Measurements from ENCODE around the gene ONECUT1.

ONECUT1 gene

DNA sequence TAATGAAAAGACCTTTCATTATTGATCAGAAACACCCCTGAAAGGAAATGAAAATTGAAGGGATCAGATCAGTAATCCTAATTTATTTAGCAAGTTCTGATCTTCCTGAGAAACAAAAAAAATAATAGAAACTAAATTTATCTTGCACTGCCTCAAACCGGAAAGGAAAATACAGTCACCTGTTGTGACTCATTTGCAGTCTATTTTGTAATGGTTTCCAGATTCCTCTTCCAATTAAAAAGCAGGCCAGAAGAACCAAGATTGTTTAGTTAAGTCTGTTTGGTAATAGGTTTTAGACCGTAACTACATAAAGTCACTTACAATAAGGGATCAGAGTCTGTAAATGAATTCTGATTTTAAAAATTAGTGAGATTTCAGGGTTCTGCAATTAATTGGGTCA lies 61.2 kb downstream of the ONECUT1 start:
- no peak for TF ChIP-seq FOXP2 (optimal IDR thresholded peaks at IDR 0.05; ENCODE audit: control extremely low read depth, extremely low read length, insufficient read depth)
- no peak for TF ChIP-seq POLR2AphosphoS5 (IDR thresholded peaks at IDR 0.05; ENCODE audit: borderline replicate concordance, low read depth, low read length)
- no peak for TF ChIP-seq EZH2 (IDR thresholded peaks at IDR 0.05)
- Histone ChIP-seq H3K9me3 (ENCODE audit: low read depth, low read length) (no peaks in the 10 kb centered on the region), H3K36me3 (ENCODE audit: insufficient read depth, low read length) (no peaks in the 10 kb centered on the region), H3K9ac (ENCODE audit: insufficient read length) (peak overlapping the region; percentile 7), H3K4me3 (no peak overlapping the region), H3K27ac (no peak overlapping the region)
- DNase-seq (ENCODE audit: low read depth, low spot score) = no peak

GRCh38 chr15:52727815-52728214 lies 62.3 kb downstream of the ONECUT1 start:
- H3K27ac ChIP-seq = no peak overlapping the region

GRCh38 chr15:52726195-52726594 lies 63.9 kb downstream of the ONECUT1 start:
- Histone ChIP-seq H3K9me3 (ENCODE audit: low read depth, low read length) (no peaks in the 10 kb centered on the region), H3K36me3 (ENCODE audit: insufficient read depth, low read length) (no peaks in the 10 kb centered on the region), H3K27ac (no peak overlapping the region), H3K9ac (ENCODE audit: insufficient read length) (no peak overlapping the region), H3K4me3 (no peak overlapping the region)
- DNase-seq (ENCODE audit: low read depth, low spot score) = no peak
- TF ChIP-seq POLR2AphosphoS5 (IDR thresholded peaks at IDR 0.05; ENCODE audit: borderline replicate concordance, low read depth, low read length) = no peak
- TF ChIP-seq EZH2 (IDR thresholded peaks at IDR 0.05) = no peak
- no peak for TF ChIP-seq FOXP2 (optimal IDR thresholded peaks at IDR 0.05; ENCODE audit: control extremely low read depth, extremely low read length, insufficient read depth)

More at GRCh38 chr15:52727815-52728214, 62.3 kb downstream of the ONECUT1 start:
- H3K4me3 ChIP-seq = no peak overlapping the region
- H3K9me3 ChIP-seq (ENCODE audit: low read depth, low read length) = no peaks in the 10 kb centered on the region
- DNase-seq (ENCODE audit: low read depth, low spot score) = peak; percentile 35
- H3K9ac ChIP-seq (ENCODE audit: insufficient read length) = no peak overlapping the region
- TF ChIP-seq POLR2AphosphoS5 (IDR thresholded peaks at IDR 0.05; ENCODE audit: borderline replicate concordance, low read depth, low read length) (no peak), EZH2 (IDR thresholded peaks at IDR 0.05) (no peak), FOXP2 (optimal IDR thresholded peaks at IDR 0.05; ENCODE audit: control extremely low read depth, extremely low read length, insufficient read depth) (no peak)
- H3K36me3 ChIP-seq (ENCODE audit: insufficient read depth, low read length) = no peaks in the 10 kb centered on the region

DNA sequence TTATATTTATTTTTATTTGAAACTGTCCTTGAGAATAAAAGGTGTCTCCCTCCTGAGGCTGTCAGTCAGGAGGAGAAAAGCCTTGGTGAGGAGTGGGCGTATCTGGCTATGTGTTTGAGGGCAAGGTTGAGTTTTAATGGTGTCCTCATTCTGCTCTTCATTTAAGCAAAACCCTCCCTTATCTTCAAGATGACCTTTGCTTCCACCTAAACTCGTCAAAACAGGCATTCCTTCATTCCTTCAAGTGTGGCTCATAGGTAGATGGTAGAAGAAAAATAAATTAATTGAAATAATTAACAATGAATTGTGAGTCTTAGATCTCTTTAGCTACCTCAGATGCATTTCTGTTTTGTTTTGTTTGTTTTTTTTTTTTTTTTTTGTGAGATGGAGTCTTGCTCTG lies 71.6 kb downstream of the ONECUT1 start:
- DNase-seq (ENCODE audit: low read depth, low spot score) = no peak
- Histone ChIP-seq H3K9me3 (ENCODE audit: low read depth, low read length) (no peaks in the 10 kb centered on the region), H3K36me3 (ENCODE audit: insufficient read depth, low read length) (no peaks in the 10 kb centered on the region), H3K27ac (no peak overlapping the region), H3K9ac (ENCODE audit: insufficient read length) (no peak overlapping the region), H3K4me3 (no peak overlapping the region)
- no peak for TF ChIP-seq EZH2 (IDR thresholded peaks at IDR 0.05)
- no peak for TF ChIP-seq FOXP2 (optimal IDR thresholded peaks at IDR 0.05; ENCODE audit: control extremely low read depth, extremely low read length, insufficient read depth)
- no peak for TF ChIP-seq POLR2AphosphoS5 (IDR thresholded peaks at IDR 0.05; ENCODE audit: borderline replicate concordance, low read depth, low read length)

GRCh38 chr15:52717924-52718323 lies 72.2 kb downstream of the ONECUT1 start:
- Histone ChIP-seq H3K4me3 (no peak overlapping the region), H3K9ac (ENCODE audit: insufficient read length) (no peak overlapping the region), H3K27ac (no peak overlapping the region), H3K9me3 (ENCODE audit: low read depth, low read length) (no peaks in the 10 kb centered on the region), H3K36me3 (ENCODE audit: insufficient read depth, low read length) (no peaks in the 10 kb centered on the region)
- TF ChIP-seq POLR2AphosphoS5 (IDR thresholded peaks at IDR 0.05; ENCODE audit: borderline replicate concordance, low read depth, low read length) = no peak
- TF ChIP-seq EZH2 (IDR thresholded peaks at IDR 0.05) = no peak
- TF ChIP-seq FOXP2 (optimal IDR thresholded peaks at IDR 0.05; ENCODE audit: control extremely low read depth, extremely low read length, insufficient read depth) = no peak
- DNase-seq (ENCODE audit: low read depth, low spot score) = no peak

GRCh38 chr15:52717481-52717880 lies 72.7 kb downstream of the ONECUT1 start:
- H3K36me3 ChIP-seq (ENCODE audit: insufficient read depth, low read length) = no peaks in the 10 kb centered on the region
- H3K9me3 ChIP-seq (ENCODE audit: low read depth, low read length) = no peaks in the 10 kb centered on the region
- no peak for DNase-seq (ENCODE audit: low read depth, low spot score)
- TF ChIP-seq FOXP2 (optimal IDR thresholded peaks at IDR 0.05; ENCODE audit: control extremely low read depth, extremely low read length, insufficient read depth) (no peak), POLR2AphosphoS5 (IDR thresholded peaks at IDR 0.05; ENCODE audit: borderline replicate concordance, low read depth, low read length) (no peak), EZH2 (IDR thresholded peaks at IDR 0.05) (no peak)
- H3K27ac ChIP-seq = no peak overlapping the region
- H3K9ac ChIP-seq (ENCODE audit: insufficient read length) = no peak overlapping the region
- H3K4me3 ChIP-seq = no peak overlapping the region

GRCh38 chr15:52716536-52716935 lies 73.6 kb downstream of the ONECUT1 start:
- TF ChIP-seq EZH2 (IDR thresholded peaks at IDR 0.05) = no peak
- no peak for TF ChIP-seq FOXP2 (optimal IDR thresholded peaks at IDR 0.05; ENCODE audit: control extremely low read depth, extremely low read length, insufficient read depth)
- DNase-seq (ENCODE audit: low read depth, low spot score) = no peak

GRCh38 chr15:52715411-52715810 lies 74.7 kb downstream of the ONECUT1 start:
- H3K4me3 ChIP-seq = no peak overlapping the region
- no peak for DNase-seq (ENCODE audit: low read depth, low spot score)
- H3K36me3 ChIP-seq (ENCODE audit: insufficient read depth, low read length) = no peaks in the 10 kb centered on the region
- H3K9me3 ChIP-seq (ENCODE audit: low read depth, low read length) = no peaks in the 10 kb centered on the region
- no peak overlapping the region for H3K27ac ChIP-seq
- TF ChIP-seq POLR2AphosphoS5 (IDR thresholded peaks at IDR 0.05; ENCODE audit: borderline replicate concordance, low read depth, low read length) (no peak), EZH2 (IDR thresholded peaks at IDR 0.05) (no peak), FOXP2 (optimal IDR thresholded peaks at IDR 0.05; ENCODE audit: control extremely low read depth, extremely low read length, insufficient read depth) (no peak)
- H3K9ac ChIP-seq (ENCODE audit: insufficient read length) = no peak overlapping the region

More at GRCh38 chr15:52716536-52716935, 73.6 kb downstream of the ONECUT1 start:
- Histone ChIP-seq H3K9me3 (ENCODE audit: low read depth, low read length) (no peaks in the 10 kb centered on the region), H3K9ac (ENCODE audit: insufficient read length) (no peak overlapping the region), H3K36me3 (ENCODE audit: insufficient read depth, low read length) (no peaks in the 10 kb centered on the region), H3K4me3 (no peak overlapping the region), H3K27ac (no peak overlapping the region)

GRCh38 chr15:52714968-52715367 lies 75.2 kb downstream of the ONECUT1 start:
- Histone ChIP-seq H3K36me3 (ENCODE audit: insufficient read depth, low read length) (no peaks in the 10 kb centered on the region), H3K27ac (no peak overlapping the region), H3K9me3 (ENCODE audit: low read depth, low read length) (no peaks in the 10 kb centered on the region), H3K4me3 (no peak overlapping the region), H3K9ac (ENCODE audit: insufficient read length) (no peak overlapping the region)
- no peak for DNase-seq (ENCODE audit: low read depth, low spot score)
- TF ChIP-seq FOXP2 (optimal IDR thresholded peaks at IDR 0.05; ENCODE audit: control extremely low read depth, extremely low read length, insufficient read depth) (no peak), EZH2 (IDR thresholded peaks at IDR 0.05) (no peak), POLR2AphosphoS5 (IDR thresholded peaks at IDR 0.05; ENCODE audit: borderline replicate concordance, low read depth, low read length) (no peak)

Data from SK-N-MC (cell line).